Astrocyte of the cerebellum (primary cell): ENCODE results near the gene C19orf67.

Source experiments
- DNase-seq: peaks from one replicate; pipeline ENCODE4 v3.0.0-alpha.2; 2011; ENCODE audit warnings: low read depth
- H3K4me3 ChIP-seq: 2 replicates; pipeline ENCODE4 v1.5.1; 2011; ENCODE audit warnings: mild to moderate bottlenecking, low read depth, low read length, moderate library complexity
- in situ Hi-C: cut with HindIII; loops from 2 replicates; pipeline ENCODE4 v1.10.0; 2017; ENCODE audit warnings: low sequenced_read_pairs
- TF ChIP-seq, protein P1 (sequence below): IDR thresholded peaks from 2 replicates; pipeline ENCODE4 v1.5.1; 2012; ENCODE audit warnings: low read length, low read depth, moderate library complexity, mild to moderate bottlenecking; ENCODE audit errors: missing control alignments

C19orf67 gene

DNA sequence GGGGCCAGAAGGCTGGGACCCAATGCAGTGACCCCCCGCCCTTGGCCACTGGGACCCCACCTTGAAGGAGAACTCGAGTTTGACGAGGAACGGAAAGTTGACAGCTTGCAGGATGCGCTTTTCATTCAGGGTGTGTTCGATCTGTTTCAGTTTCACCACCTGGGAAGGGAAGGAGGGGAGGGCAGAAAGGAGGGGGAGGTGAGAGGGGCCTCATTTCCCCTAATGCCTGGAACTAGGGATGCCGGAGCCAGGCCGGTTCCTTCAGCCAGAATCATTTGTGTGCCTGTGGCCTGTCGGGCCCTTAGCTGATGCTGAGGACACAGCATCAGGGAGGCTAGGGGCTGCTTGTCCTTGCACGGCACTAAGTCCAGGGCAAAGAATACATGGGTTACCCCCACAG is 17.2 kb upstream of the C19orf67 start:
- no peak overlapping the region for H3K4me3 ChIP-seq
- TF ChIP-seq, protein P1, sequence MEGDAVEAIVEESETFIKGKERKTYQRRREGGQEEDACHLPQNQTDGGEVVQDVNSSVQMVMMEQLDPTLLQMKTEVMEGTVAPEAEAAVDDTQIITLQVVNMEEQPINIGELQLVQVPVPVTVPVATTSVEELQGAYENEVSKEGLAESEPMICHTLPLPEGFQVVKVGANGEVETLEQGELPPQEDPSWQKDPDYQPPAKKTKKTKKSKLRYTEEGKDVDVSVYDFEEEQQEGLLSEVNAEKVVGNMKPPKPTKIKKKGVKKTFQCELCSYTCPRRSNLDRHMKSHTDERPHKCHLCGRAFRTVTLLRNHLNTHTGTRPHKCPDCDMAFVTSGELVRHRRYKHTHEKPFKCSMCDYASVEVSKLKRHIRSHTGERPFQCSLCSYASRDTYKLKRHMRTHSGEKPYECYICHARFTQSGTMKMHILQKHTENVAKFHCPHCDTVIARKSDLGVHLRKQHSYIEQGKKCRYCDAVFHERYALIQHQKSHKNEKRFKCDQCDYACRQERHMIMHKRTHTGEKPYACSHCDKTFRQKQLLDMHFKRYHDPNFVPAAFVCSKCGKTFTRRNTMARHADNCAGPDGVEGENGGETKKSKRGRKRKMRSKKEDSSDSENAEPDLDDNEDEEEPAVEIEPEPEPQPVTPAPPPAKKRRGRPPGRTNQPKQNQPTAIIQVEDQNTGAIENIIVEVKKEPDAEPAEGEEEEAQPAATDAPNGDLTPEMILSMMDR = no peak
- no peak for DNase-seq
- in situ Hi-C loops = no loop called here

GRCh38 chr19:14102102-14102696 is 16.6 kb upstream of the C19orf67 start:
- no peak for DNase-seq
- in situ Hi-C loops = no loop called here
- TF ChIP-seq, protein P1 = no peak
- no peak overlapping the region for H3K4me3 ChIP-seq

GRCh38 chr19:14101003-14101545 is 15.5 kb upstream of the C19orf67 start:
- DNase-seq = no peak
- H3K4me3 ChIP-seq = no peak overlapping the region
- TF ChIP-seq, protein P1 = no peak
- in situ Hi-C loops = no loop called here

DNA sequence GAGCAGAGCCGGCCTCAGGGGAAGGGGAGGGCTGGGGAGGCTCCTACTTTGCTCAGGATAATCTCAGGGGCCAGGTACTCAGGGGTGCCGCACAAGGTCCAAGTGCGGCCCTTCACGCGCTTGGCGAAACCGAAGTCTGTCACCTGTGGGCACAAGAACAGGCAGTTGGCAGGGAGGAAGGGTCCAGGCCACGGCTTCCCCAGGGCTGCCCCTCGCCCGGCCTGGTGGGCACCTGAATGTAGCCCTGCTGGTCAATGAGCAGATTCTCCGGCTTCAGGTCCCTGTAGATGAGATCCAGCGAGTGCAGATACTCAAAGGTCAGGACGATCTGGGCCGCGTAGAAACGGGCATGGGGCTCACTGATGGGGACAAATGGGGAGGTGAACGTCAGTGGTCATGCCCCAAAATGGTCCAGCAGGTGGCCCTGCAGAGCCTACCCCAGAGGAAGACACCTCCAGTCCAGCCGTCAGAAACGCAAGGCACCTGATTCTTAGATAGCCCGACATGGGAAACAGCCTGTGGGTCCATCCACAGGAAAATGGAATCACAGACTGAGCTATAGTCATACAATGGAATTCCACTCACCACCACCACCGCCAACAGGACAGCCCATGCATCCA is 12.1 kb upstream of the C19orf67 start:
- in situ Hi-C loops = no loop called here
- no peak for DNase-seq
- H3K4me3 ChIP-seq = no peak overlapping the region
- TF ChIP-seq, protein P1 = peak; percentile 24

DNA sequence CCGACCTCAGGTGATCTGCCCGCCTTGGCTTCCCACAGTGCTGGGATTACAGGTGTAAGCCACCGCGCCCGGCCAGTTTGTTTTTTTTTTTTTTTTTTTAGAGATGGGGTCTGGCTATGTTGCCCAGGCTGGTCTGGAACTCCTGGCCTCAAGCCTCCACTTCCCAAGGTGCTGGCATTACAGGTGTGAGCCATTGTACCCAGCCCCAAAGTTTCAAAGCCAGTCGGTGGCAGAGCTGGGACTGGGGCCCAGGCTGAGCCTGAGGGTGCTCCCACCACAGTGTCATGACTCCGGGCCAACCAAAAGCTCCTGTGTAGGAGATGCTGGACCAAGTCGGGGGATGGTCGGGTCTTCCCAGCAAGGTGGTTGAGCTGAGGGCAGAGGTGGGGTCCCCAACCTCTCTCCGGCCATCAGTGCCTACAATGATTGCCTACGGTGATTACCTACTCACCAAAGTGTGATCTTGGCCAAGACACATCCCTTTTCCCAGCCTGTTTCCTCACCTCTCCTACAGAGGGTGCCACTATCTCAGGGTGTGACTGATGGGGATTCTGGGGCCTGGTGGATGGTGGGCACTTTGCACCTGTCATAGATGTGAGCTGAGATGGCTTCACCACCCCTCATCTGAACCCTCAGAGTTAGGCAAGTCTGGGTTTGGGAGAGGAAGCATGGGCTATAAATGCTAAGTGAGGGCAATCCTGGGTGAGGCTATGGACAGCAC is 10.8 kb upstream of the C19orf67 start:
- in situ Hi-C loops = no loop called here
- TF ChIP-seq, protein P1 = peak; percentile 11

GRCh38 chr19:14094854-14095253 is 9.3 kb upstream of the C19orf67 start:
- H3K4me3 ChIP-seq = no peak overlapping the region
- TF ChIP-seq, protein P1 = no peak
- in situ Hi-C loops = no loop called here
- no peak for DNase-seq

More for the DNA sequence above, 10.8 kb upstream of the C19orf67 start:
- DNase-seq = no peak
- no peak overlapping the region for H3K4me3 ChIP-seq
